ENCODE results near the gene EEF2K.

The EEF2K gene

DNA sequence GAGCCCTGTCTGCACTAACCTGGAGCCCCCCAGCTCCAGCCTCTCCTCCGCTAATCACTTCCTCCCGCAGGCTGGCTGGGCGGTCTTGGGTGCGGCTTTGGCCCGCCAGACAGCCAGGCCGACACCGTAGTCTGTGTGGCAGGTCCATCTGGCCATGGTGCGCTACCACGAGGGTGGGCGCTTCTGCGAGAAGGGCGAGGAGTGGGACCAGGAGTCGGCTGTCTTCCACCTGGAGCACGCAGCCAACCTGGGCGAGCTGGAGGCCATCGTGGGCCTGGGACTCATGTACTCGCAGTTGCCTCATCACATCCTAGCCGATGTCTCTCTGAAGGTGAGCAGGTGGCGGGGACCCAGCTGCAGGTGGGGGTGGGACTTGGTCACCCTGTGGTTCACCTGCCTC, 60.5 kb downstream of the EEF2K start:
- TF ChIP-seq GATA1 (IDR thresholded peaks at IDR 0.05; ENCODE audit: low read depth, low read length) (no peak), POLR2A (IDR thresholded peaks at IDR 0.05; ENCODE audit: low read length) (no peak)
- DNase-seq = no peak

DNA sequence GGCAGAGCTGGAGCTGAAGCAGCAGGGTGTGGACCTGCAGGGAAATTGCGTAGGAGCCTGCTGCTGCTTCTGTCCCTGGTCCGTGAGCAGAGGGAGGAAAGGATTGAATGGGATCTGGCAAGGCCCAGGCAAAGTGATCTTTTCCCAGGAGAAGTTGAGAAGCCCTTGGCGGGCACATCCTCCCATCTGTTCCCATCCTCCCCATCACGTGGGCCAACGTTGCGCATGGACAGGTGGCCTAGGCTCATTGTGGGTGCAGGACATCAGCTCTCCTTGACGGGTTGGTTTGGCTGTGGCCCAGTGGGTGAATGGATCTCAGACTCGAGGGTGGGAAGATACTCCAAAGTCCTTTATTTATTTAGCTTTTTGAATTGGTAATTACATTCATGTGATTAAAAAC, 61.7 kb downstream of the EEF2K start:
- no peak for DNase-seq
- TF ChIP-seq GATA1 (IDR thresholded peaks at IDR 0.05; ENCODE audit: low read depth, low read length) = no peak
- TF ChIP-seq POLR2A (IDR thresholded peaks at IDR 0.05; ENCODE audit: low read length) = no peak

GRCh38 chr16:22270525-22270924, 64.4 kb downstream of the EEF2K start:
- DNase-seq = peak; percentile 77 to 78
- TF ChIP-seq POLR2A (IDR thresholded peaks at IDR 0.05; ENCODE audit: low read length) (no peak), GATA1 (IDR thresholded peaks at IDR 0.05; ENCODE audit: low read depth, low read length) (no peak)

DNA sequence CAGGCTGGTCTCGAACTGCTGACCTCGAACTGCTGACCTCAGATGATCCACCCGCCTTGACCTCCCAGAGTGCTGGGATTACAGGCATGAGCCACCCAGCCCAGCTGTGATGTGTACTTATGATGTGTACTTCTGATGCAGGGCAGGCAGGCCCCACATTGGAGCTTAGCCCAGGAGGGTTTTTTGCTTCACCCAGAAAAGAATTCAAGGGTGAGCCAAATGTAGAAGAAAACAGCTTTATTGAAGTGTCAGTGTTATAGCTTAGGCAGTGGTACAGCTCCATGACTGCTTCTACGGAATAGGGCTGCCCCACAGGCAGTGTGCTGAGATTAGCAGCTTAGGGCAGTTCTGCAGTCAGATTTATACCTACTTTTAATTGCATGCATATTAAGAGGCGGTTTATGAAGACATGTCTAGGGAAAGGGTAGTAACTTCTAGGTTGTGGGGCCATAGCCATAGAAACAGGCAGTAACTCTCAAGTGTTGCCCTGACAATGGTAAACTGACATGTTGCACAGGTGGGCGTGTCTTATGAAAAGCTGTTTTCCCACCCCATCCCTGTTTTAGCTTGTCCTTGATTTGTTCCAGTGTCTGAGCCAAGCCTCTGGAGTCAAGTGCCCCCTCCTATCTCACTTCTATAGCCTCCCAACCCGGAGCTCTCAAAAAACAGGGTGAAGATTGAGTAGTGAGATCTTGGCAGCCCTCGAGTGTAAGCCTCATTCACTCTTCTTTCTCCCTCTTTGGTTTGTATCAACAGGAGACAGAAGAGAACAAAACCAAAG, 67.0 kb downstream of the EEF2K start:
- TF ChIP-seq POLR2A (IDR thresholded peaks at IDR 0.05; ENCODE audit: low read length) (no peak), GATA1 (IDR thresholded peaks at IDR 0.05; ENCODE audit: low read depth, low read length) (no peak)
- no peak for DNase-seq

DNA sequence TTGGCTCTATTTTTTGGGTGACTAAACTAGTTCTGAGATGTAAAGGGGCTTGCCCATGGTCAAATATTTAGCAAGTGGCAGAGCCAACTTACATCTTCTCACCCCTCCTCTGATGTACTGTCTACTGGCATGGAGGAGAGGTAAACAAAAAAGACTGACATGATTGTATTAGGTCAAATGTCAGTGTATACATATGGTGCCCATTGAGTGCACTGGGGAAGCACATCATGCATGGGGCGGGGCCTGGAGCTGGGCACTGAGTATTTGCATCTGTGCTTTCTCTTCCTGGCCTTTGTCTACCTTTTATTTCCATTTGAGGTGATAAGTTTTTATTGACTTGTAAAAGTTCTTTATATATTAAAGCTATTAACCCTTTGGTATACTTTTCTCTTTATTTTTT, 68.8 kb downstream of the EEF2K start:
- DNase-seq = no peak
- TF ChIP-seq POLR2A (IDR thresholded peaks at IDR 0.05; ENCODE audit: low read length) = no peak
- no peak for TF ChIP-seq GATA1 (IDR thresholded peaks at IDR 0.05; ENCODE audit: low read depth, low read length)

GRCh38 chr16:22278441-22279230, 72.6 kb downstream of the EEF2K start:
- no peak for TF ChIP-seq GATA1 (IDR thresholded peaks at IDR 0.05; ENCODE audit: low read depth, low read length)
- no peak for TF ChIP-seq POLR2A (IDR thresholded peaks at IDR 0.05; ENCODE audit: low read length)
- no peak for DNase-seq

DNA sequence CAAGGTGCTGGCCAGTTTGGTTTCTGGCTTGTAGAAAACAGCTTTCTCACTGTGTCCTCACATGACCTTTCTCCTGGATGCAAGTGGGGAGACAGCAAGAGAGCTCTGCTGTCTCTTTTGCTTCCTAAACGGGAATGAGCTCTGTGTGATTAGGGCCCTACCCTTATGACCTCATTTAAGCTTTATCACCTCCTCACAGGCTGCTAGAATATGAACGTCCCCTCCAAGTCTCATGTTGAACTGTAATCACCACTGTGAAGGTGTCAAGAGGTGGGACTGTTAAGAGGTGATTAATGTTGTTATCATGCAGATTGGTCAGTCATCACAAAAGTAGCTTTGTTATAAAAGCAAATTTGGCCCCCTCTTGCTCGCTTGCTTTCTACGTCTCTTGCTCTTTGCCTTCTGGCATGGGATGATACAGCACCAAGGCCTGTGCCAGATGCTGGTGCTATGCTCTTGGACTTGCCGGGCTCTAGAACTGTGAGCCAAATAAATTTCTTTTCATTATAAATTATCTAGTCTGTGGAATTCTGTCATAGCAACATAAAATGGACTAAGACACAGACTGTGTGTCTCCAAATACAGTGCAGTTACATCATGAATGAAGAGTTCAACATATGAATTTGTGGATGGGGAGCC, 76.3 kb downstream of the EEF2K start:
- TF ChIP-seq GATA1 (IDR thresholded peaks at IDR 0.05; ENCODE audit: low read depth, low read length) (peak; percentile 24), POLR2A (IDR thresholded peaks at IDR 0.05; ENCODE audit: low read length) (peak; percentile 33)

GRCh38 chr16:22284637-22285036, 78.6 kb downstream of the EEF2K start:
- no peak for DNase-seq
- no peak for TF ChIP-seq GATA1 (IDR thresholded peaks at IDR 0.05; ENCODE audit: low read depth, low read length)
- no peak for TF ChIP-seq POLR2A (IDR thresholded peaks at IDR 0.05; ENCODE audit: low read length)

More for the DNA sequence above, 76.3 kb downstream of the EEF2K start:
- peak; percentile 85 to 95 for DNase-seq

DNA sequence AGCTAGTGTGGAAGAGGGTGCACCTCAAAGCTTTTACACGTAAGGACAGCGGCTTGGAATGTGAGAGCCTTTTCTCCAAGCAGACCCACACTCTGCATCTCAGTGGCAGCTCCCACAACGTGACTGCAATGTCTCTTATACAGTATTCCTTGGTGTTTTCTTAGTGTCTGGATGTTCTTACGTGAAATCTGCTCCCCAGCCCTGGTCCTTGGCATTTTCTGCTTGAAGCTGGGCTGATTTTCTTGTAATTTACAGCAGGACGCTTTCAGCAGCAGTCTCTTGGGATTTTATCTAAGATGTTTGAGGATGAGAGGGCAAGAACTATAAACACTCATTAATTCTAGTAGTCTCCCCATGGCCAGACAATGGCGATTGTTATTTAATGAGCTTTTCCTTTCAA, 79.0 kb downstream of the EEF2K start:
- TF ChIP-seq POLR2A (IDR thresholded peaks at IDR 0.05; ENCODE audit: low read length) = no peak
- no peak for TF ChIP-seq GATA1 (IDR thresholded peaks at IDR 0.05; ENCODE audit: low read depth, low read length)
- no peak for DNase-seq

- TF ChIP-seq GATA1 (IDR thresholded peaks at IDR 0.05; ENCODE audit: low read depth, low read length) = no peak
- TF ChIP-seq POLR2A (IDR thresholded peaks at IDR 0.05; ENCODE audit: low read length) = no peak
- no peak for DNase-seq
These were observed 84.9 kb downstream of the EEF2K start for GRCh38 chr16:22291020-22291419.

DNA sequence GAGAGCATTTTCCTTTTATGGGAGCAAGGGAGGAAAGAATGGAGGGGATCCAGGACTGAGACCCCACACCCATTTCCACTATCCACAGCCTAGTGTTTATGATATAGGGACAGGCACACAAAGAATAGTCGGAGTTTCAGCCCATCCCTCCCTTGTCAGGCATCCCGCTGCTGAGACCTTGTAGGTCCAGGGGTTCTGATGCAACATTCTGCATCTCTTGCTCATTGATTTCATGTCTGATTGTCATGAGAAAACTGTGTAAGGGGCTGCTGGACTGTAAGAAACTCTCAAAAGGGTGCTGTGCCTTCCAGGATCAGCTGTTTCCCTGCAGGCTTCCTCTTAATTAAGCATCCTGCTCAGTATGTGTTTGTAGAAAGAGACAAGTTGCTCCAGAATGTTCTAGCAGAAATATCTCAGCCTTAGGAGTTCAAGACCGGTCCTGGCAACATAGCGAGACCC, 85.8 kb downstream of the EEF2K start:
- TF ChIP-seq GATA1 (IDR thresholded peaks at IDR 0.05; ENCODE audit: low read depth, low read length) (no peak), POLR2A (IDR thresholded peaks at IDR 0.05; ENCODE audit: low read length) (no peak)
- peak; percentile 58 to 66 for DNase-seq

GRCh38 chr16:22292320-22292719, 86.2 kb downstream of the EEF2K start:
- TF ChIP-seq GATA1 (IDR thresholded peaks at IDR 0.05; ENCODE audit: low read depth, low read length) (no peak), POLR2A (IDR thresholded peaks at IDR 0.05; ENCODE audit: low read length) (no peak)
- DNase-seq = peak in 1 of 2 experiments; percentile 28

GRCh38 chr16:22293137-22294106, 87.3 kb downstream of the EEF2K start:
- TF ChIP-seq POLR2A (IDR thresholded peaks at IDR 0.05; ENCODE audit: low read length) (no peak), GATA1 (IDR thresholded peaks at IDR 0.05; ENCODE audit: low read depth, low read length) (no peak)
- no peak for DNase-seq
